ENCODE measurements around the gene PIP.

DNA sequence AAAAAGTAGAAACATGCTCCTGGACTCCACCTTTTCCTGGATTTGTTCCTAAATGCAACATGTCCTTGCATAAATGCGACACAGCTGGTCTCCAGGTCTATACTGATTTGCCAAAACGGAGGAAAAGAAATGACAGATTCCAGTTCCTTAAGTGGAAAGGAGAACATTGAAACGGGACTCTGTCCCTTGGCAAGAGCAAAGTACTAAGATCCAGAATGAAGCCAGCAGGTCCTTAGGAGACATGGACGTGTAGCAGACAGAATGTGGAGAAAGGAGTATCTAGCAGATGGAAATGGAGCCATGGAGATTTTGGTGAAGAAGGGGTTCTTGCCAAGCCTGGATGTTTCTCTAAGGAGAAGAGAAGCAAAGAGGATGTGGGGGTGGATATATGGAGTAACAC, 16.2 kb downstream of the PIP start:
- TF ChIP-seq POLR2A (IDR thresholded peaks at IDR 0.05; ENCODE audit: low read depth, low read length) (no peak), TAF1 (IDR thresholded peaks at IDR 0.05; ENCODE audit: borderline replicate concordance, low read depth, low read length) (no peak)

Measured in GM12892 (cell line).